Measurements from ENCODE around the gene SLC35B2. TPM values are rescaled to one million over a fixed set of nuclear protein-coding genes. Genes with fewer than 3 reads are reported as not detected.
A peak's percentile ranks its signal among the peaks of the same experiment; 100 is the strongest.

SLC35B2 gene
- total and polyA plus RNA-seq, 10 of the 15 experiments (the other 5 are each of a cell fraction or from before 2014, with no cell fraction given), result 11.3 to 45.4 (median 33.8) TPM

DNA sequence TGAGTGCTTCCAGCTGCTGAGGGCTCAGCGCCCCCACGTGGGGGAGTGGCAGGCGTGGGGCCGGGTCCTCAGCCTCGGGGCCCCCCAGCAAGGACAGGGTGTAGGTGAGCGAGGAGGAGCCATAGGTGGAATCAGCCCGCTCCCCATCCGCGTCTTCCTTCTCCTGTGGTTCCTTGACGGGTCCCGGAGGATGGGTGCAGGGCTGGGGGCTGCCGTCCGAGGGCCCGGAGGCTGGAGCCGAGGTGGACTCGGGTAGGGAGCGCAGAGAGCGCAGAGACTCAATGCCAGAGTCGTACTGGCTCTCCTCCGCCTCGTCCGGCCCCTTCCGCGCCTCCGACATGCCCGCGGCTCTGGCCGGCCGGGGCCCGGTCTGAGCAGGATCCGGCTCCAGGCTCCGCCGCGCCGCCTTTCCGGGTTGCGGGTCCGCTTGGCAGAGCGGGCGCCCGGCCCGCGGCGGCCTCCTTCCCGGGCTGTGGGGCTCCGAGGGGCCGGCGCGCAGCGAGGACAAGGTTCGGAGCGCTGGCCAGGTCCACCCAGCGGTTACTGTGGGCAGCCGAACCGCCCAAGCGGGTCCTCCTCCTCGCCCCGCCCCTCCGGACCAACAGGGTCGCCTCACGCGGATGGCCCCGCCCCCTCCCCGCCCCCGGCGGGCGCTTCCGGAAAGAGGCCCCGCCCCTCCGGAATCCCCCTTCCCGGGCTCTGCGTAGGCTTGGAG, 7.8 kb upstream of the SLC35B2 start, which contains the start of gene NFKBIE (continued):
- TF ChIP-seq, protein P1, sequence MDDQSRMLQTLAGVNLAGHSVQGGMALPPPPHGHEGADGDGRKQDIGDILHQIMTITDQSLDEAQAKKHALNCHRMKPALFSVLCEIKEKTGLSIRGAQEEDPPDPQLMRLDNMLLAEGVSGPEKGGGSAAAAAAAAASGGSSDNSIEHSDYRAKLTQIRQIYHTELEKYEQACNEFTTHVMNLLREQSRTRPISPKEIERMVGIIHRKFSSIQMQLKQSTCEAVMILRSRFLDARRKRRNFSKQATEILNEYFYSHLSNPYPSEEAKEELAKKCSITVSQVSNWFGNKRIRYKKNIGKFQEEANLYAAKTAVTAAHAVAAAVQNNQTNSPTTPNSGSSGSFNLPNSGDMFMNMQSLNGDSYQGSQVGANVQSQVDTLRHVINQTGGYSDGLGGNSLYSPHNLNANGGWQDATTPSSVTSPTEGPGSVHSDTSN (IDR thresholded peaks at IDR 0.05; ENCODE audit: insufficient replicate concordance, low read depth, low read length), result peak; percentile 61
- TF ChIP-seq E2F4 (IDR thresholded peaks at IDR 0.05; ENCODE audit: low read depth, low read length) (no peak), ZBTB4 (CRISPR knock-in tag; IDR thresholded peaks at IDR 0.05) (no peak), ZSCAN29 (IDR thresholded peaks at IDR 0.05) (no peak), RAD51 (IDR thresholded peaks at IDR 0.05) (no peak), POU2F2 (IDR thresholded peaks at IDR 0.05; ENCODE audit: borderline replicate concordance, low read depth, low read length) (0 out of 3 replicates have a peak, but pooled peaks have one; percentile 38), ESRRA (IDR thresholded peaks at IDR 0.05; ENCODE audit: low read length) (no peak), MXI1 (IDR thresholded peaks at IDR 0.05; ENCODE audit: low read depth, low read length) (no peak), NFYA (IDR thresholded peaks at IDR 0.05; ENCODE audit: borderline replicate concordance, low read depth, low read length) (no peak), EGR1 (IDR thresholded peaks at IDR 0.05; ENCODE audit: borderline replicate concordance in 1 of 2, low read depth in 2 of 2, low read length in 2 of 2) (peak in 1 of 2 experiments; percentile 79; a peak in 2 of 3 replicates), IRF5 (IDR thresholded peaks at IDR 0.05; ENCODE audit: borderline replicate concordance) (no peak), EED (IDR thresholded peaks at IDR 0.05; ENCODE audit: low read depth) (no peak), TARDBP (IDR thresholded peaks at IDR 0.05; ENCODE audit: borderline replicate concordance) (no peak), PAX8 (IDR thresholded peaks at IDR 0.05) (no peak), POLR2A (IDR thresholded peaks at IDR 0.05; ENCODE audit: low read depth, low read length) (no peak), IKZF1 (conservative IDR thresholded peaks at IDR 0.05) (peak; percentile 68; the same call in 1 of the 2 replicates), CBX5 (IDR thresholded peaks at IDR 0.05; ENCODE audit: low read depth) (no peak)
- TF ChIP-seq, protein P2, sequence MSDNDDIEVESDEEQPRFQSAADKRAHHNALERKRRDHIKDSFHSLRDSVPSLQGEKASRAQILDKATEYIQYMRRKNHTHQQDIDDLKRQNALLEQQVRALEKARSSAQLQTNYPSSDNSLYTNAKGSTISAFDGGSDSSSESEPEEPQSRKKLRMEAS (IDR thresholded peaks at IDR 0.05; ENCODE audit: low read depth, low read length), result peak; percentile 82
- TF ChIP-seq, protein P3, sequence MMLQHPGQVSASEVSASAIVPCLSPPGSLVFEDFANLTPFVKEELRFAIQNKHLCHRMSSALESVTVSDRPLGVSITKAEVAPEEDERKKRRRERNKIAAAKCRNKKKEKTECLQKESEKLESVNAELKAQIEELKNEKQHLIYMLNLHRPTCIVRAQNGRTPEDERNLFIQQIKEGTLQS (IDR thresholded peaks at IDR 0.05; ENCODE audit: borderline replicate concordance, extremely low read depth, low read depth, low read length), result no peak

Data from GM12878 (cell line).